CD14-positive monocyte (primary cell): ENCODE results near the gene CGNL1. TPM values are rescaled to one million over a fixed set of nuclear protein-coding genes. Genes with fewer than 3 reads are reported as not detected.

ENCODE experiments used
- DNase-seq, 3 donors: peaks; one replicate each; pipeline ENCODE4 v3.0.0-alpha.2; 2011 to 2022
- H2AFZ ChIP-seq: 2 replicates; pipeline ENCODE4 v1.6.0; 2012; ENCODE audit warnings: mild to moderate bottlenecking, low read depth, low read length, inconsistent platforms; ENCODE audit not compliant: insufficient read depth, poor library complexity, severe bottlenecking
- H3K27ac ChIP-seq, 2 donors: 1 replicate in 1 of 2; 2 replicates in 1 of 2; pipeline ENCODE4 v1.5.1; 2012 to 2013; ENCODE audit warnings: low read length in 2 of 2, control low read depth in 1 of 2, inconsistent platforms in 1 of 2, low read depth in 1 of 2, mild to moderate bottlenecking in 1 of 2
- H3K27me3 ChIP-seq, 2 donors: one replicate each; pipeline versions ENCODE4 v1.6.0 to v1.6.1; 2011 to 2013; ENCODE audit warnings: low read length in 2 of 2; ENCODE audit not compliant: control insufficient read depth in 2 of 2, insufficient read depth in 2 of 2
- H3K36me3 ChIP-seq, 2 donors: replicated peaks in 1 of 2; 1 replicate in 1 of 2; 2 replicates in 1 of 2; pipeline versions ENCODE4 v1.5.1 to v1.6.1; 2012 to 2013; ENCODE audit warnings: low read length in 2 of 2, control low read depth in 1 of 2, inconsistent platforms in 1 of 2, mild to moderate bottlenecking in 1 of 2; ENCODE audit not compliant: insufficient read depth in 2 of 2, control insufficient read depth in 1 of 2
- H3K4me1 ChIP-seq, 2 donors: 1 replicate in 1 of 2; 2 replicates in 1 of 2; pipeline versions ENCODE4 v1.5.1 to v1.6.1; 2012 to 2013; ENCODE audit warnings: low read length in 2 of 2, control low read depth in 1 of 2, inconsistent platforms in 1 of 2, mild to moderate bottlenecking in 1 of 2, moderate library complexity in 1 of 2; ENCODE audit not compliant: insufficient read depth in 2 of 2, control insufficient read depth in 1 of 2
- H3K4me2 ChIP-seq: replicated peaks from 2 replicates; pipeline ENCODE3; 2012; ENCODE audit warnings: low read length, moderate library complexity, mild to moderate bottlenecking; ENCODE audit not compliant: poor library complexity, severe bottlenecking; ENCODE audit errors: extremely low read depth
- H3K4me3 ChIP-seq, 3 experiments: fragments of 200-600 bp in 1 of 3; sonication (generic) in 1 of 3; replicated peaks in 1 of 3; 1 replicate in 2 of 3; 2 replicates in 1 of 3; pipeline ENCODE4 v1.5.1; 2011 to 2013; ENCODE audit warnings: low read length in 3 of 3, mild to moderate bottlenecking in 3 of 3, control low read depth in 2 of 3, low read depth in 2 of 3, inconsistent platforms in 1 of 3, moderate library complexity in 1 of 3
- H3K79me2 ChIP-seq: 2 replicates; pipeline ENCODE4 v1.6.0; 2012; ENCODE audit warnings: mild to moderate bottlenecking, control low read depth, inconsistent platforms, low read length, moderate library complexity; ENCODE audit not compliant: insufficient read depth
- H3K9ac ChIP-seq: 2 replicates; pipeline ENCODE4 v1.6.0; 2017; ENCODE audit warnings: low read length, mild to moderate bottlenecking; ENCODE audit not compliant: insufficient read depth, poor library complexity, severe bottlenecking
- H3K9me3 ChIP-seq, 2 donors: replicated peaks in 1 of 2; 1 replicate in 1 of 2; 2 replicates in 1 of 2; pipeline versions ENCODE4 v1.5.1 to v1.6.1; 2012 to 2013; ENCODE audit warnings: low read length in 2 of 2, control low read depth in 1 of 2; ENCODE audit not compliant: control insufficient read depth in 1 of 2, insufficient read depth in 1 of 2
- H4K20me1 ChIP-seq: 2 replicates; pipeline ENCODE4 v1.6.0; 2012; ENCODE audit warnings: mild to moderate bottlenecking, low read length, control low read depth, moderate library complexity; ENCODE audit not compliant: insufficient read depth
- H3K27ac Mint-ChIP-seq, 7 donors: one replicate each; pipeline ENCODE4 v1.8.0; 2020; ENCODE audit warnings: mild to moderate bottlenecking in 7 of 7, mixed read lengths in 7 of 7, moderate library complexity in 6 of 7, inconsistent platforms in 2 of 7
- H3K27me3 Mint-ChIP-seq, 3 donors: one replicate each; pipeline ENCODE4 v1.8.0; 2021 to 2022; ENCODE audit warnings: low read depth in 3 of 3, mild to moderate bottlenecking in 3 of 3, mixed read lengths in 3 of 3, moderate library complexity in 3 of 3, inconsistent platforms in 1 of 3
- H3K36me3 Mint-ChIP-seq, 2 donors: one replicate each; pipeline ENCODE4 v1.8.0; 2020; ENCODE audit warnings: mixed read lengths in 2 of 2, inconsistent platforms in 1 of 2, mild to moderate bottlenecking in 1 of 2
- H3K4me1 Mint-ChIP-seq: one replicate; pipeline ENCODE4 v1.8.0; 2020; ENCODE audit warnings: mild to moderate bottlenecking, mixed read lengths
- H3K4me3 Mint-ChIP-seq, 2 donors: one replicate each; pipeline ENCODE4 v1.8.0; 2020; ENCODE audit warnings: mild to moderate bottlenecking in 2 of 2, mixed read lengths in 2 of 2, moderate library complexity in 1 of 2
- H3K9me3 Mint-ChIP-seq, 7 donors: one replicate each; pipeline ENCODE4 v1.8.0; 2020 to 2022; ENCODE audit warnings: mixed read lengths in 7 of 7, mild to moderate bottlenecking in 6 of 7, moderate library complexity in 6 of 7, inconsistent platforms in 2 of 7
- CTCF ChIP-seq: fragments of 200-600 bp; IDR thresholded peaks from one replicate; pipeline ENCODE4 v1.8.0; 2022; ENCODE audit warnings: antibody characterized with exemption, mild to moderate bottlenecking
- WGBS: methylation state at CpG from one replicate; pipeline ENCODE4 v1.1.5; 2013; ENCODE audit warnings: missing lambda C conversion rate; ENCODE audit not compliant: insufficient coverage; 5-methylcytosine and 5-hydroxymethylcytosine counted together
- intact Hi-C, 2 donors: fragments of 100-400 bp; cut with micrococcal nuclease; formaldehyde crosslinking; loops; one replicate each; pipeline versions ENCODE4 v1.15.0 to v1.15.1; 2023
- polyA plus RNA-seq, 3 donors: library from polyadenylated mRNA; depleted of rRNA in 1 of 3; unstranded in 2 of 3; stranded (reverse) in 1 of 3; fragments of 300-500 nt in 2 of 3; fragments of >200 nt in 1 of 3; fragmentation: Illumina TruSeq in 2 of 3; gene quantifications; 1 replicate in 2 of 3; 2 replicates in 1 of 3; pipeline ENCODE4 v1.2.3, GENCODE V29; 2012 to 2021

CGNL1 gene
- polyA plus RNA-seq, 3 donors, result not detected

- Mint-ChIP-seq H3K4me3 (no peak overlapping the region), H3K27ac (no peak overlapping the region), H3K27me3 (peaks cover 3 to 6% (median 4%) of the 10 kb centered on the region in 3 donors), H3K9me3 (peaks cover 0 to 1% (median 0%) of the 10 kb centered on the region in 7 donors), H3K4me1 (peaks cover 8% of the 10 kb centered on the region), H3K36me3 (no peaks in the 10 kb centered on the region)
- Histone ChIP-seq H3K9me3 (no peaks in the 10 kb centered on the region), H3K36me3 (no peaks in the 10 kb centered on the region), H2AFZ (no peak overlapping the region), H3K79me2 (no peaks in the 10 kb centered on the region), H3K9ac (no peak overlapping the region), H3K4me2 (no peak overlapping the region), H3K27me3 (no peaks in the 10 kb centered on the region), H3K27ac (no peak overlapping the region), H3K4me3 (no peak overlapping the region), H3K4me1 (no peaks in the 10 kb centered on the region), H4K20me1 (no peaks in the 10 kb centered on the region)
- no peak for TF ChIP-seq CTCF
- no peak for DNase-seq
- intact Hi-C loops, result no loop called here
- 79% methylated on average over 7 of the region's 10 CpGs for WGBS
These were observed 22.9 kb upstream of the CGNL1 start for GRCh38 chr15:57353317-57353804.

GRCh38 chr15:57354436-57355123, 21.7 kb upstream of the CGNL1 start:
- Mint-ChIP-seq H3K4me3 (no peak overlapping the region), H3K27me3 (peaks cover 3 to 6% (median 6%) of the 10 kb centered on the region in 3 donors), H3K9me3 (peaks cover 0 to 6% (median 0%) of the 10 kb centered on the region in 7 donors), H3K4me1 (peaks cover 16% of the 10 kb centered on the region), H3K27ac (no peak overlapping the region), H3K36me3 (no peaks in the 10 kb centered on the region)
- H2AFZ ChIP-seq, result no peak overlapping the region
- no peak for DNase-seq
- H3K27ac ChIP-seq, result no peak overlapping the region
- no peaks in the 10 kb centered on the region for H3K79me2 ChIP-seq
- WGBS, result 90% methylated on average over 3 of the region's 7 CpGs
- no peak overlapping the region for H3K4me2 ChIP-seq
- no peak overlapping the region for H3K9ac ChIP-seq
- no peaks in the 10 kb centered on the region for H3K4me1 ChIP-seq
- TF ChIP-seq CTCF, result no peak
- H3K36me3 ChIP-seq, result no peaks in the 10 kb centered on the region
- intact Hi-C loops, result no loop called here
- H3K27me3 ChIP-seq, result no peaks in the 10 kb centered on the region
- H3K4me3 ChIP-seq, result no peak overlapping the region
- no peaks in the 10 kb centered on the region for H3K9me3 ChIP-seq
- H4K20me1 ChIP-seq, result no peaks in the 10 kb centered on the region
